GM19324 (cell line): ENCODE measurements around the gene SHB.

Experiments used
- ATAC-seq: cut with Tn5 transposase; IDR thresholded peaks from one replicate; pipeline ENCODE4 v1.9.1; 2021; ENCODE audit warnings: mild to moderate bottlenecking, moderate library complexity; ENCODE audit not compliant: unreplicated experiment, low FRiP score

The SHB gene, protein sequence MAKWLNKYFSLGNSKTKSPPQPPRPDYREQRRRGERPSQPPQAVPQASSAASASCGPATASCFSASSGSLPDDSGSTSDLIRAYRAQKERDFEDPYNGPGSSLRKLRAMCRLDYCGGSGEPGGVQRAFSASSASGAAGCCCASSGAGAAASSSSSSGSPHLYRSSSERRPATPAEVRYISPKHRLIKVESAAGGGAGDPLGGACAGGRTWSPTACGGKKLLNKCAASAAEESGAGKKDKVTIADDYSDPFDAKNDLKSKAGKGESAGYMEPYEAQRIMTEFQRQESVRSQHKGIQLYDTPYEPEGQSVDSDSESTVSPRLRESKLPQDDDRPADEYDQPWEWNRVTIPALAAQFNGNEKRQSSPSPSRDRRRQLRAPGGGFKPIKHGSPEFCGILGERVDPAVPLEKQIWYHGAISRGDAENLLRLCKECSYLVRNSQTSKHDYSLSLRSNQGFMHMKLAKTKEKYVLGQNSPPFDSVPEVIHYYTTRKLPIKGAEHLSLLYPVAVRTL

DNA sequence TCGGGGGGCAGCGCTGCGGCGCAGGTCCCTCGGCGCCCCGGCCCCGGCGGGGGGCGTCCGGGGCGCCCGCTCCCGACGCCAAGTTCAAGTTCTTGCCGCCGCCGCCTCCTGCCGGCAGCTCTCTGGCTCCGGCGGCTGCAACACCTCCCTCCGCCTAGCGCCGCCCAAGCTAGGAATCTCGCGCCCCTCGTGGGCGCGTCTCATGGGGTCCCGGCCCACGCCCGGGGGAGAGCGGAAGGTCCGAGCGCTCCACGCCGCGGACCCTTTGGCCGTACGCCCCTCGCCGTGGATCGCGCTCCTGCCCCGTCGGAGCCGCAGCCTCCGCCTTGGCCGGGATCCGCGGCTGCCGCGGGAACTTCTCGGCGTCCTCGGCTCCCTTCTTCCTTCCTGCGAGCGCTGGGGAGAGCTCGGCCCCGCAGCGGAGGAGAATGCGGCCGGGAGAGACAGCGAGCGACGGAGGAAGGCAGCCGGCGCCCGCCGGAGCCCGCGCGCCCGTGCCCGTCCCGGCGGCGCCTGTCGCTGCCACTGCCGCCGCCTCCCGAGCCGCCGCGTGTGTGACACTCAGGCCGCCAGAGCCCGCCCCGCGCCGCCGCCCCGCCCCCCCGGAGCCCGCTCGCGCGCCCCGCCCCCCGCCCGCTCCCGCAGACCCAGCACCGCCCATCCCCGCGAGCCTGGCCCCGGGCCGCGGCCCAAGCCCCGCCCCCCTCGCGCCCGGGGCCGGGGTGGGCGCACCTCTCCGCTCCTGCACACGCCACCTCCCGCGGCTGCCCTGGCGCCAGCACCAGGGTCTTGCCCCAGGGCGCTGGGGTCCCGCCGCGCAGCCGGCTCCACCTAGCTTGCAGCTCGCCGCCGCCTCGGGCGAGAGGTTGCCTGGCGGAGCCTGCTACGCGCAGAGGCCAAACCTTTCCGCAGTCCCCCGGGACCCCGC, at the start of gene SHB:
Gene SHB (minus strand): TSS at position 527 of the 928 bp plus-strand sequence. CDS start 582 bp downstream, outside the sequence.
- peak; percentile 59 for ATAC-seq

DNA sequence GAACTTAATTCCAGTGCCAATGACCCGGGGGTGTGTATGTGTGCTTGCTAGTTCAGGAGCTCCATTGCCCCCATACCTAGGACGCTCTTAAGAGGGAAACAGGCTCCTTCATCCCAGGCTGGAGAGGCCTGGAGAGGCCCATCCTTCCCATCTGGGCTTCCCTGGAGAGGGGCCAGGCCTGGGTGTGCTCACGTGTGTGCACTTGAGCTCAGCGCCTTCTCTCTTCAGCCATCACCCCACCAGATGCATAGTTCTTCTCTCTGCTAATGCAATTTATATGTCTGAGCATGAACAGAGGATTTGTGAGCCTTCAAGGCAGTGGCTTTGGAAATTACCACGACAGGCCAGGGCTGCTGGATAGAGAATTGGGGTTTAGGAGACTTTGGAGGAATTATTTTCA, 48.6 kb upstream of the SHB start:
- no peak for ATAC-seq

DNA sequence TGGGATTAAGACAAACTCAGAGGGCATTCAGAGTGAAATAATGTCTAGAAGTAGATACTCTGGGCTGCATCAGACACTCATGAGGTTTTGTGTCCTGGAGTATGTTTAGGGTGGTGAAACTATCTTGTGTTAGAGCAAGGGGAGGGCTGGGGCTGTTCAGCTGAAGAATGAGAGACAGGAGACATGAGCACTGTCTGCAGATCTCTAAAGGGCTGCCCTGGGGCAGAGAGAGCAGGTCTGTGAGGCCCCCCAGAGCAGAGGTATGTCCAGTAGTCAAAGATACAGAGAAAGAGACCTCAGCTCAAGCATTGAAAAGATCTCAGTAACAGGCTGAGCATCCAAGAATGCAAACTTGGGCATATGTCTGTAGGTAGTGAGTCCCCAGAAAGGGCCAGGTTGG, 45.9 kb upstream of the SHB start:
- ATAC-seq, result no peak

DNA sequence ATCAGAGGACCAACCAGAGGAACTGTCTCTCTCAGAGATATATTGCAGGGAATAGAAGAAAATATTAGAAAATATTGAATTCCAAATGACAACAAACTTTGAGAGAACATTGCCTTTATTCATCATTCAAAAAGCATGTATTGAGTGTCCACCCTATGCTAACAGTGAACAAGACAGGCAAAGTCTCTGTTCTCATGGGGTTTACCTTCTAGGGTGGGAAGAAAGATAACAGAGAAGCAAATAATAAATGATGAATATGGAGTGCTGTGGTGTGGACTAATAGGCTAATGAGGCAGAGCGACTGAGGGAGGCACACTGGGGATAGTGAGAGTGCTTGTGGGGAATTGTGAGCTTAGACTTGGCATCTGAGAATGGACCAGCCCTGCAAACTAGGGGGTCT, 43.4 kb upstream of the SHB start:
- no peak for ATAC-seq

DNA sequence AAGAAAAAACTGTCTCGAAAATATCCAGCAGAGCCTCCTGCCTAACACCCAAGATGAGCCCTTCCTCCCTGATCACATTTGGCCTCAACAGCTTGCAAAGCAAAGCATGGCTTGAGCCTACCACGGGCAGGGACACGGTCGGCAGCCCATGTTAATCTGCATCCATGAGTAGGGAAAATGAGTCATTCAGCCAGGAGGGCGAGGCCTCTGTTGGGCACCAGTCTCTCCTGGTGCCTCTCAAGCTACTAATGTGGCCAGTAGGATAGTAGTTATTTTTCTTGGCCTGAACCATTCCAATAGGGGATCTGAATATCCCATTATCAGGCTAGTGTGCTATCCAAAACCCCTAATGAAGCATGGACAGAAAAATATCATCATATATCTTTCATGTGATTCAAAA, 43.0 kb upstream of the SHB start:
- ATAC-seq, result no peak

DNA sequence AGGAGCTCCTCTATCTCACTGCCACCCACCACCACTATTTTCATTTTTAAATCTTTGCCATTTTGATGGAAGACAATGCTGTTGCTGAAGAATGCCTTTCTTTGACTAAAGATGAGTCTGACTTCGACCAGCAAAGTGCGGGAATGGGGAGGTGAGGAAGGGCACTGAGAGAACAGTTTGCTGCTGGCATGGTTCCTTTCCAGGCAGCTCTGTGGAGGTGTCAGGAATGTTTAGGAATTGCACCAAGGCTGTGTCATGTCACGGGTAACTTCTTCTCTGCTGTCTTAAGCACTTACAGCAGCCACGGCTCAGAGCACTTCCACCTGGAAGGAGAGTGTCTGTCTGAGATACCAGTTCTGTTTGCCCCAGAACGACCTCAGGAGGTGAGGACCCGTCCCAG, 41.4 kb upstream of the SHB start:
- ATAC-seq, result no peak

DNA sequence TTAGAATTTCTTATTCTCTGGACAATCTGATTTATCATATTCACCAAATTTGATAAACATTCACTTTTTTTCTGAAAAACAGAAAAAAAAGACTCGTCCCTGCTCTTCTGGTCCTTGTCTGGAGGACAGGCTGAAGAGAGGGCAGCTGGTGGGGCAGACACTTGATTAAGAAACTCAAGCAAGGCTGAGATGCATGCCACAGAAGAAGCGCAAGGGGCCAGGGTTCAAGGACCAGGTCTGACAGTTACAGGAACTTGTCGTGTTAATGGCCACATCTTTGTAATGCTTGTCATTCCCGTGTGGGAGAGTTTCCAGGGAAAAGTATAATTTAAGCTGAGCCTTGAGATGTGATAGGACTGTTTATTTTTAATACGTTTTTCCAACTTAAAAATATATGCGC, 40.6 kb upstream of the SHB start:
- no peak for ATAC-seq

DNA sequence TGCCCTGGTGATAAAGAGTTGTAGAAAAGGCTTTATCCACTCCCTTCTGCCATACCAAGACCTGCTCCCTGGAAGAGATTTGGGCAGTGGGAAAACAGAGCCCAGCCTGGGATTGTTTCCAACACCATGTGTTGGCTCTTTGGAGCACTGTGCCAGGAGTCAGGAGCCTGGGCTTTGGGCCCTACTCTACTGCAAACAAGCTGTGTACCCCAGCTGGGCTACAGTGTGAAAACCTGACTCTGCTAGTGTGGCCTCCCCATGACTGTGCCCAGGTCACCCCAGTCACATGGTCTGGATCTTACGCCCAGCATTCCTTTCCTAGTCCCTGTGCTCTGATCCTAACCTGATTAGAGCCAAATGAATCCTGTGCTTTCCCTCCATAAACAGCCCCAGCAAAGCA, 39.3 kb upstream of the SHB start:
- ATAC-seq, result no peak

DNA sequence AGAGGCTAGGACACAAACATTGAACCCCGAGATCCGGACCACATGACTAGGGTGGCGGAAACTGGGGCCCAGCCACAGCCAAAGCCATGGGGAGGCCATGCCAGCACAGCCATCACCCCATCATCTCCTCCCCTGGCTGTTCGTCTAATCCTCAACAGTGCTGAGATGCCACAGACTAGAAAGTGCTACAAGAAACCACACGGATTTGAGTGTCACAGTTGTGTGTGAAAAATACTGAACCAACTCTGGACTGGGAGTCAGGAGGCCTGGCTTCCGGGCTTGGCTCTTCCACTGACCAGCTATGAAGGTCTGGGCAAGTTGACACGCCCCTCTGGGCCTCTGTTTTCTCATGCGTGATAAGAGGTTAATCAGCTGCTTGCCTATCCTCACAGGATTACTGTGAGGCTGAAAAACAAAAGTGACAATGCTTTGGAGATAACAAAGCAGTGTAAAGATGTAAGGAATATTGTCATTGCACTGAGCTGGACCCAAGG, 38.8 kb upstream of the SHB start:
- no peak for ATAC-seq

DNA sequence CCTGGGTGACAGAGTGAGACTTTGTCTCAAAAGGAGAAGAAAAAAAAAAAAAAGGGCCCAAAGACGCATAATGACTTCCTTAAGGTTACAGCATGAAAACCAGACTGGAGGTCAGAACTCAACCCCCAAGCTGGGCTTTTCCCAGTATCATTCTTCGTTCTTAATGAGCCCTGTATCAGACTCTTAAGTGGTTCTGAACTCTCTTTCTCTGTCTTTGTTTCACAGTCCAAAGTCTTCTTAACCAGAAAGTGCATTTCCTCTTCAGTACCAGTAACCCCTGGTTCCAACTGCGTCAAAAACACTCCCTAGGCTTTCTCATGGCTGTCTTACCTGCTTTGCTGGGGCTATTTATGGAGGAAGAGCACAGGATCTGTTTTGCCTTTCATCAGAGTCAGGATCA, 38.4 kb upstream of the SHB start:
- ATAC-seq, result no peak

DNA sequence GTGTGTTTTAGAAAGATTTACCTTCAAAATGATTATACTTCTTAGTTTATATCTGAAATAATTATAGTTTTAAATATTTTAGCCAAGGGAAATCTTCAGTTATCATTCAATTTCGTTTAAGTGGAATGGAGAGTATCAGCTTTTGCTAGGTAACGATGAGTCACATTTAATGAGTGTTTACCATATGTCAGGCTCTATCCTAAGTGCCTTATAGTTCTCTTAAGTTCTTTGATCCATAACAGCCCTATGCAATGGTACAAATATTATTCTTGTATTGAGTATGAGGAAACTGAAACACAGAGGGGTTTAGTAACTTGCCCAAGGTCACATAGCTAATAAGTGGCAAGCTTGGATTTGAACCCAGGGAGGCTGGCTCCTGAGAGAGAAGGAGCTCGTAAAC, 37.5 kb upstream of the SHB start:
- no peak for ATAC-seq

DNA sequence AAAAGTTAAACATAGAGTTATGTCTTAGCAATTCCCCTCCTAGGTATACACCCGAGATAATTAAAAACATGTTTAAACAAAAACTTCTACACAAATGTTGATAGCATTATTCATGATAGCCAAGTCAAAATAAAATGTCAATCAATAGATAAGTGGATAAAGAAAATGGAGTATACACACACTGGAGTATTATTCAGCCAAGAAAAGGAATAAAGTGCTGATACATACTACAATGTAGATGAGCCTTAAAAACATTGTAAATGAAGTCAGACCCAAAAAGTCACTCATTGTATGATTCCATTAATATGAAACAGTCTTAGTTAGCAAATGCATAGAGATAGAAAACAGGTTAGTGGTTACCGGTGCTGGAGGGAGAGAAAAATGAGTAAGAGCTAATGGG, 34.3 kb upstream of the SHB start:
- no peak for ATAC-seq

DNA sequence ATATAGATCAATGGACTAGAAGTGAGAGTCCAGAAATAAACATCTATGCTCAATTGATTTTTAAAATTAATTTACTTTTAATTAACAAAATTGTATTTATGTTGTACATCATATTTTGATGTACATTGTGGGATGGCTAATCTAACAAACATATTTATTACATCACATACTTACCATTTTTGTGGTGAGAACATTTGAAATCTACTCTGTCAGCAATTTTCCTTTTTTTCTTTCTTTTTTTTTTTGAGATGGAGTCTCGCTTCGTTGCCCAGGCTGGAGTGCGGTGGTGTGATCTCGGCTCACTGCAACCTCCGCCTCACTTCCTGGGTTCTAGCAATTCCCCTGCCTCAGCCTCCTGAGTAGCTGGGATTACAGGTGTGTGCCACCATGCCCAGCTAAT, 32.4 kb upstream of the SHB start:
- ATAC-seq, result no peak

DNA sequence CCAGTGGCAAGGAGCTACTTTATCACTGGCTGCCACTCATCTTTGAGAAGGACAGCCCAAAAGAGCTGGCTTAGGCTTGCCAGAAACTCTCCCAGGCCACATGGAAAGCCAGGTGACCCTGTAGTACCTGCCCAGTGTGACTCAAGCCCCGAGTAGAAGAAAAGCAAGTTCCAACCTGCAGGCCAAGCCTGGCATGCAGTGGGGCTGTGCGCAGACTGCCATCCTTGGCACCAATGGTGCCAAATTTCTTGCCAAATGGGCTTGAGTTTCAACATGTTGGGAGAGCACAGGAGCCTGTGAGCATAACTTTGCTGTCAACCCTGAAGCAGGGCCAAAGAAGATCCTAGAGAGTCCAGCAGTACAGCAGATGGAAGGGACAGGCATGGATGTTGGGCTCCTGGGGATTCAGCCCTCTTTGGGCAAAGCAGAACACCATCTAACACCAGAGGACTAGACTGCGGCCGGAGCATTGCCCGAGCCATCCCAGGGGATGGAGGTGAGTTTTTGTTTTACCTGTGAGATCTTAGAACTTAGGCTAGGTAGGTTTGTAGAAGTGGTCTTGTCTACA, 27.3 kb upstream of the SHB start:
- ATAC-seq, result no peak

DNA sequence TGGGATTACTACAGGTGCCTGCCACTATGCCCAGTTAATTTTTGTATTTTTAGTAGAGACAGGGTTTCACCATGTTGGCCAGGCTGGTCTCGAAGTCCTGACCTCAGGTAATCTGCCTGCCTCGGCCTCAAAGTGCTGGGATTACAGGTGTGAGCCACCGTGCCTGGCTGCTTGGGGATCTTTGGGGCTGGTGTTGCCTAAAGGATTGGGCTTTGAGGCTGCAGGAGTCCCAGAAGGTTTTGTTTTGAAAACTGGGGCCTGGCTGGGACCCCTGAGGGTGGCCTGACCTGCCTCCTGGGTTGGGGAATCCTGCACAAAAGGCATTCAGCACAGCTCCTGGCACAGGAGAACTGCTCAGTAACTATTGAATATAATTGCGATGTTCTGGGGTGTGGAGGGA, 25.1 kb upstream of the SHB start:
- ATAC-seq, result no peak

DNA sequence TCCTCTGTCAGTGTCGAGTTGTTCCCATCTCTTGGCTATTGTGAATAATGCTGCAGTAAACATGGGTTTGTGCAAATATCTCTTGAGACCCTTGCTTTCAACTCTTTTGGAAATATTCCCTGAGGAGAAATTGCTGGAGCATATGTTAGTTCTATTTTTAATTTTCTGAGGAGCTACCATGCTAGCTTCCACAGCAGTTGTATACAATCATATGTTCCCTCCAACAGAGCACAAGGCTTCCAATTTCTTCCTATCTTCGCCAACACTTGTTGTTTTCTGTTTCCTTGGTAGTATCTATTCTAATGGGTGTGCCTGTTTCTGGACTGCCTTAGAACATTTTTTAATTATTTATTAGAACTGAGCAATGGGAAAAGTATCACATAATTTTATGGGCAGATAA, 23.6 kb upstream of the SHB start:
- no peak for ATAC-seq

DNA sequence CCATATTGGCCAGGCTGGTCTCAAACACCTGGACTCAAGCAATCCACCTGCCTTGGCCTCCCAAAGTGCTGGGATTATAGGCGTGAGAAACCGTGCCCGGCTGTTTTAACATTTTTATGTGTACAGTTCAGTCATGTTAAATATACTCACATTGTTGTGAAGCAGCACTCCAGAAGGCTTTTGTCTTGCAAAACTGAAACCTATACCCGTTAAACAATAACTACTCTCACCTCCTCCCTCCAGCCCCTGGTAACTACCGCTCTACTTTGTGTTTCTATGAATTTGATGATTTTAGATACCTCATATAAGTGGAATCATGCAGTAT, 23.1 kb upstream of the SHB start:
- no peak for ATAC-seq

DNA sequence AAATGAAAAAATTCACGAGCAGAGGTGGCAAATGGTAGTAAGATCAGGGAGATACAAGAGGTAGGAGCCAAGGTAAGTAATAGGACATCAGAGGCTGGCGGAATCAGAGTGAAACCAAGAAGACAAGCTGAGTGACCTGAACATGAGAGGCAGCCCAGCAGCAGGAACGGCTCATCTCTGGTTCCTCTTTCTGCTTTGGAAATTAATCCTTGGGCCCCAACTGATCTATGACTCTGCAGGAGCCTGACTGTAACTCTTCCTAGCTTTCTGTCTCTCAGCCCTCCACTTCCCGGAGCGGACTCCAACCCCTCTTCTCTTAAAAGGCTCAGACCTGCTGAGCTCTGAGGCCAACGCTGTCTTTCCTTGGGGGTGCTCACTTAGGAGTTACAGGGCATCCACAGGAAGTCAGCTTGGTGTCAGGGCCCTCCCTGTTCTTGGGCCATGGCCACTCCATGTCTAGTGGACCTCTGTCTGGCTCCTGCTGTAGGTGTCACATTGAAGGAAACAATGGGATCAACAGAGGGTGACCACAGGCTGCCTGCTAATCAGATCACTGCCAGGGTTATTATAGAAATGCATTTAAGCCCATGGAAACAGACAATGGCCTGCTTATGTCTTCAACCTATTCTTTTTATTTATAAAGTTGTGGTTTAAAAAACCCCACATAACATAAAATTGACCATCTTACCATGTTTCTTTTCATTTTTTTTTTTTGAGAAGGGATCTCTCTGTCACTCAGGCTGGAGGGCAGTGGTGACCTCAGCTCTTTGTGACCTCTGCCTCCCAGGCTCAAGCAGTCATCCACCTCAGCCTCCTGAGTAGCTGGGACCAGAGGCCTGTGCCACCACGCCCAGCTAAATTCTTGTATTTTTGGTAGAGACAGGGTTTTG, 22.5 kb upstream of the SHB start:
- peak; percentile 41 for ATAC-seq

DNA sequence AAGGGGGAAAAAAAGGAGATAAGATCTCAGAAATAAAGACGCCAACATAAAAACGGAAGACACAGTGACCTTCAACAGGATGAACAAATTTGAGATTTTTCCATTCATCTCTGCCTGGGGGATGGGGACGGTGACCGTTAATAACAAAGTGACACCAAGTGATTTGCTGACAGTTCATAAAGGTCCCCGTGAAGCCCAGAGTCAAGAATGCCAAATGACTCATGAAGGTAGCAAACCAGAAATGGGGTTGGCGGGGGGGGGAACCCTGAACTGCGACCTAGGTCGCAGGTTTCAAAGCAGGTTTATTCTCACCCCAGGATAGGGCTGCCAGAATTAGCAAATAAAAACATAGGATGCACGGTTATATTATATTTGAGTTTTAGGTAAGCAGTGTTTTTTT, 21.1 kb upstream of the SHB start:
- no peak for ATAC-seq
